Measurements from ENCODE around the gene MTREX. TPM values are rescaled to one million over a fixed set of nuclear protein-coding genes. Genes with fewer than 3 reads are reported as not detected.

MTREX gene
- total RNA-seq, 1 experiment from 2014 or later = 25.6 TPM

- ChIA-PET CTCF (no interaction called here), POLR2A (ENCODE audit: unreplicated experiment) (no interaction called here)
- peaks cover 9% of the 10 kb centered on the region; the same call in 1 of the 2 replicates for H3K79me2 ChIP-seq (ENCODE audit: low read length)
- peaks cover 3% of the 10 kb centered on the region; the same call in 1 of the 2 replicates for H3K36me3 ChIP-seq (ENCODE audit: low read depth, low read length)
- no peaks in the 10 kb centered on the region for H3K9me2 ChIP-seq (replicated peaks; ENCODE audit: low read length)
- no peak overlapping the region for H2AFZ ChIP-seq (ENCODE audit: low read length)
- 0 out of 2 replicates have a peak, but pooled peaks cover 3% of the 10 kb centered on the region for H4K20me1 ChIP-seq (ENCODE audit: low read length)
- no peaks in the 10 kb centered on the region for H3K27me3 ChIP-seq (ENCODE audit: low read length)
- ATAC-seq (no peak), DNase-seq (no peak)
- intact Hi-C loops (cut with micrococcal nuclease) = no loop called here
- H3K4me3 ChIP-seq (ENCODE audit: low read length) = no peak overlapping the region
- no peak overlapping the region for H3K27ac ChIP-seq (ENCODE audit: low read length)
- TF ChIP-seq EZH2 (IDR thresholded peaks at IDR 0.05; ENCODE audit: low read length, unreplicated experiment) (no peak), EZH2phosphoT487 (IDR thresholded peaks at IDR 0.05; ENCODE audit: borderline replicate concordance, low read length) (no peak)
- TF ChIP-seq, protein P1, sequence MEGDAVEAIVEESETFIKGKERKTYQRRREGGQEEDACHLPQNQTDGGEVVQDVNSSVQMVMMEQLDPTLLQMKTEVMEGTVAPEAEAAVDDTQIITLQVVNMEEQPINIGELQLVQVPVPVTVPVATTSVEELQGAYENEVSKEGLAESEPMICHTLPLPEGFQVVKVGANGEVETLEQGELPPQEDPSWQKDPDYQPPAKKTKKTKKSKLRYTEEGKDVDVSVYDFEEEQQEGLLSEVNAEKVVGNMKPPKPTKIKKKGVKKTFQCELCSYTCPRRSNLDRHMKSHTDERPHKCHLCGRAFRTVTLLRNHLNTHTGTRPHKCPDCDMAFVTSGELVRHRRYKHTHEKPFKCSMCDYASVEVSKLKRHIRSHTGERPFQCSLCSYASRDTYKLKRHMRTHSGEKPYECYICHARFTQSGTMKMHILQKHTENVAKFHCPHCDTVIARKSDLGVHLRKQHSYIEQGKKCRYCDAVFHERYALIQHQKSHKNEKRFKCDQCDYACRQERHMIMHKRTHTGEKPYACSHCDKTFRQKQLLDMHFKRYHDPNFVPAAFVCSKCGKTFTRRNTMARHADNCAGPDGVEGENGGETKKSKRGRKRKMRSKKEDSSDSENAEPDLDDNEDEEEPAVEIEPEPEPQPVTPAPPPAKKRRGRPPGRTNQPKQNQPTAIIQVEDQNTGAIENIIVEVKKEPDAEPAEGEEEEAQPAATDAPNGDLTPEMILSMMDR (conservative IDR thresholded peaks at IDR 0.05; ENCODE audit: low read depth, low read length) = no peak
- H3F3A ChIP-seq (ENCODE audit: low read length, unreplicated experiment) = no peaks in the 10 kb centered on the region
- BruUV-seq (replicated peaks) = no TSS peak
- no peak overlapping the region for H3K9ac ChIP-seq (ENCODE audit: low read length)
- no peaks in the 10 kb centered on the region for H3K9me3 ChIP-seq (ENCODE audit: low read length)
- H3K4me1 ChIP-seq (ENCODE audit: insufficient read depth, low read length) = no peaks in the 10 kb centered on the region
- no peak overlapping the region for H3K4me2 ChIP-seq (ENCODE audit: low read length)
Measured at GRCh38 chr5:55338092-55338613, 30.4 kb downstream of the MTREX start.

GRCh38 chr5:55338810-55339243, 31.0 kb downstream of the MTREX start:
- no peak overlapping the region for H3K4me3 ChIP-seq (ENCODE audit: low read length)
- no peak overlapping the region for H3K27ac ChIP-seq (ENCODE audit: low read length)
- POLR2A ChIA-PET (ENCODE audit: unreplicated experiment) = no interaction called here
- TF ChIP-seq EZH2phosphoT487 (IDR thresholded peaks at IDR 0.05; ENCODE audit: borderline replicate concordance, low read length) (no peak), EZH2 (IDR thresholded peaks at IDR 0.05; ENCODE audit: low read length, unreplicated experiment) (no peak)
- TF ChIP-seq, protein P1 (conservative IDR thresholded peaks at IDR 0.05; ENCODE audit: low read depth, low read length) = no peak
- H3F3A ChIP-seq (ENCODE audit: low read length, unreplicated experiment) = no peaks in the 10 kb centered on the region
- no peak overlapping the region for H3K9ac ChIP-seq (ENCODE audit: low read length)
- no peaks in the 10 kb centered on the region; the same call in 1 of the 2 replicates for H3K36me3 ChIP-seq (ENCODE audit: low read depth, low read length)
- H3K4me2 ChIP-seq (ENCODE audit: low read length) = no peak overlapping the region
- 0 out of 2 replicates have a peak, but pooled peaks cover 3% of the 10 kb centered on the region for H4K20me1 ChIP-seq (ENCODE audit: low read length)
- H3K27me3 ChIP-seq (ENCODE audit: low read length) = no peaks in the 10 kb centered on the region
- H3K9me2 ChIP-seq (replicated peaks; ENCODE audit: low read length) = no peaks in the 10 kb centered on the region
- BruUV-seq (replicated peaks) = no TSS peak
- intact Hi-C loops (cut with micrococcal nuclease) = no loop called here
- CTCF ChIA-PET = no interaction called here
- DNase-seq (no peak), ATAC-seq (no peak)
- H3K4me1 ChIP-seq (ENCODE audit: insufficient read depth, low read length) = no peaks in the 10 kb centered on the region
- no peak overlapping the region for H2AFZ ChIP-seq (ENCODE audit: low read length)
- peaks cover 9% of the 10 kb centered on the region; the same call in 1 of the 2 replicates for H3K79me2 ChIP-seq (ENCODE audit: low read length)
- H3K9me3 ChIP-seq (ENCODE audit: low read length) = no peaks in the 10 kb centered on the region

- ATAC-seq (no peak), DNase-seq (no peak)
- H3K36me3 ChIP-seq (ENCODE audit: low read depth, low read length) = peaks cover 28% of the 10 kb centered on the region
- no peak overlapping the region for H3K4me3 ChIP-seq (ENCODE audit: low read length)
- H3K4me1 ChIP-seq (ENCODE audit: insufficient read depth, low read length) = no peaks in the 10 kb centered on the region
- H3K79me2 ChIP-seq (ENCODE audit: low read length) = no peaks in the 10 kb centered on the region
- H3F3A ChIP-seq (ENCODE audit: low read length, unreplicated experiment) = no peaks in the 10 kb centered on the region
- H3K27ac ChIP-seq (ENCODE audit: low read length) = no peak overlapping the region
- POLR2A ChIA-PET (ENCODE audit: unreplicated experiment) = no interaction called here
- BruUV-seq (replicated peaks) = no TSS peak
- TF ChIP-seq EZH2phosphoT487 (IDR thresholded peaks at IDR 0.05; ENCODE audit: borderline replicate concordance, low read length) (no peak), EZH2 (IDR thresholded peaks at IDR 0.05; ENCODE audit: low read length, unreplicated experiment) (no peak)
- TF ChIP-seq, protein P1 (conservative IDR thresholded peaks at IDR 0.05; ENCODE audit: low read depth, low read length) = no peak
- H3K9ac ChIP-seq (ENCODE audit: low read length) = no peak overlapping the region
- no peak overlapping the region for H2AFZ ChIP-seq (ENCODE audit: low read length)
- intact Hi-C loops (cut with micrococcal nuclease) = no loop called here
- no peaks in the 10 kb centered on the region for H3K9me2 ChIP-seq (replicated peaks; ENCODE audit: low read length)
- H3K27me3 ChIP-seq (ENCODE audit: low read length) = no peaks in the 10 kb centered on the region
- no peaks in the 10 kb centered on the region for H4K20me1 ChIP-seq (ENCODE audit: low read length)
- H3K4me2 ChIP-seq (ENCODE audit: low read length) = no peak overlapping the region
- CTCF ChIA-PET = no interaction called here
- H3K9me3 ChIP-seq (ENCODE audit: low read length) = no peaks in the 10 kb centered on the region
Measured at GRCh38 chr5:55343107-55343506, 35.3 kb downstream of the MTREX start.
